Measurements from ENCODE around the gene TM4SF1. TPM values are rescaled to one million over a fixed set of nuclear protein-coding genes. Genes with fewer than 3 reads are reported as not detected.

The TM4SF1 gene
- total RNA-seq, 1 donor from 2014 or later, result 28.9 TPM

DNA sequence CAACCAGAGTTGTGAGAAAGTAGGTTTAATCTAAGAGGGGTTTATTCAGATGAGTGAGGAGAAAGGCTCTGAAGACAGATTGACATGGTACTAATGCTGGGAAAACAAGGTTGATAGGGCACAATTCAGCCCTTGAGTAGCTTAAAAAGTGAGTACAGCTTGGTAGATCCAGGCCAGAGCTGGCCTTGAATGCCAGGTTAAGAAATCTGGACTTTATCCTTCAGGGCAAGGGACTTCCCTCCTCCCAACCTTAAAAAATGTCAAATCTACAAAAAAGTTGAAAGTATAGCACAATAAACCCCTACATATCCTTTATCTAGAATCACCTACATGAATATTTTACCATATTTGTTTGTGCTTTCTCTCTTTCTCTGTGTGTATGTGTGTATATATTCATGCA, 51.9 kb downstream of the TM4SF1 start:
- Mint-ChIP-seq H3K27ac (ENCODE audit: unreplicated experiment) (no peak overlapping the region), H3K4me3 (ENCODE audit: unreplicated experiment) (no peak overlapping the region), H3K27me3 (ENCODE audit: low read depth, unreplicated experiment) (no peaks in the 10 kb centered on the region), H3K9me3 (ENCODE audit: unreplicated experiment) (no peaks in the 10 kb centered on the region), H3K36me3 (ENCODE audit: low read depth, unreplicated experiment) (no peaks in the 10 kb centered on the region), H3K4me1 (ENCODE audit: low read depth, unreplicated experiment) (peaks cover 2% of the 10 kb centered on the region)
- Histone ChIP-seq H4K20me1 (ENCODE audit: insufficient read depth, low read length) (no peaks in the 10 kb centered on the region), H3K9ac (ENCODE audit: low read length) (no peak overlapping the region), H3K27me3 (ENCODE audit: insufficient read depth, low read length) (no peaks in the 10 kb centered on the region), H3K79me2 (ENCODE audit: insufficient read depth, low read length) (no peaks in the 10 kb centered on the region), H3K27ac (ENCODE audit: low read depth, low read length) (no peak overlapping the region), H3K36me3 (ENCODE audit: insufficient read depth, low read length) (no peaks in the 10 kb centered on the region), H3K9me3 (ENCODE audit: insufficient read depth, low read depth, low read length) (no peaks in the 10 kb centered on the region), H3K4me2 (ENCODE audit: low read length) (no peak overlapping the region), H3K4me1 (ENCODE audit: insufficient read depth, low read length) (no peaks in the 10 kb centered on the region), H3K4me3 (ENCODE audit: insufficient read depth, low read depth, low read length) (no peak overlapping the region), H2AFZ (ENCODE audit: low read depth, low read length) (no peak overlapping the region)
- FAIRE-seq (no peak), DNase-seq (ENCODE audit: low read depth) (no peak)
- no peak for TF ChIP-seq EZH2 (IDR thresholded peaks at IDR 0.05; ENCODE audit: insufficient read depth, low read length)
- no peak for TF ChIP-seq CTCF (IDR thresholded peaks at IDR 0.05; ENCODE audit: insufficient read depth, low read depth, low read length)

DNA sequence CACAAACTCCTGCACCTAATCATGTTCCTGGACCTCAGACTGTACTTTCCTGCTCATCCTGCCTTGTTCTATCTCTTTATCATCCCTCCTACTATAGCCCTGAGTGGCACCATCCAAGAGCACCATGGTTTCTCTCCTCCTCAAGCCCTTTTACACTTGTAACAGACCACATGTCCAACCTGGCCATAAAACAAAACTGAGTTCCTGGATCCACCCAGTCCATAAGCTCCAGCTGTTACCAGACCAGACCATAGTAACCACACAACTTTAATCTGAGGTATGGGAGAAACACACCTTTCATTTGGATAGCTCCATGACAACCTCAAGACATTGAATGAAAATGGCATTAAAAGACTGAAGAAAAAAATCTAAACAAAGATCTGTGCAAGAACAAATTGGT, 53.1 kb downstream of the TM4SF1 start:
- Histone ChIP-seq H3K9me3 (ENCODE audit: insufficient read depth, low read depth, low read length) (no peaks in the 10 kb centered on the region), H3K4me2 (ENCODE audit: low read length) (no peak overlapping the region), H4K20me1 (ENCODE audit: insufficient read depth, low read length) (no peaks in the 10 kb centered on the region), H3K27ac (ENCODE audit: low read depth, low read length) (no peak overlapping the region), H3K9ac (ENCODE audit: low read length) (no peak overlapping the region), H2AFZ (ENCODE audit: low read depth, low read length) (no peak overlapping the region), H3K4me1 (ENCODE audit: insufficient read depth, low read length) (no peaks in the 10 kb centered on the region), H3K79me2 (ENCODE audit: insufficient read depth, low read length) (no peaks in the 10 kb centered on the region), H3K36me3 (ENCODE audit: insufficient read depth, low read length) (no peaks in the 10 kb centered on the region), H3K27me3 (ENCODE audit: insufficient read depth, low read length) (no peaks in the 10 kb centered on the region), H3K4me3 (ENCODE audit: insufficient read depth, low read depth, low read length) (no peak overlapping the region)
- Mint-ChIP-seq H3K4me3 (ENCODE audit: unreplicated experiment) (no peak overlapping the region), H3K36me3 (ENCODE audit: low read depth, unreplicated experiment) (no peaks in the 10 kb centered on the region), H3K27me3 (ENCODE audit: low read depth, unreplicated experiment) (no peaks in the 10 kb centered on the region), H3K9me3 (ENCODE audit: unreplicated experiment) (no peaks in the 10 kb centered on the region), H3K4me1 (ENCODE audit: low read depth, unreplicated experiment) (no peaks in the 10 kb centered on the region), H3K27ac (ENCODE audit: unreplicated experiment) (no peak overlapping the region)
- FAIRE-seq, result no peak
- DNase-seq (ENCODE audit: low read depth), result no peak
- TF ChIP-seq EZH2 (IDR thresholded peaks at IDR 0.05; ENCODE audit: insufficient read depth, low read length), result no peak
- no peak for TF ChIP-seq CTCF (IDR thresholded peaks at IDR 0.05; ENCODE audit: insufficient read depth, low read depth, low read length)

- Histone ChIP-seq H4K20me1 (ENCODE audit: insufficient read depth, low read length) (no peaks in the 10 kb centered on the region), H3K9ac (ENCODE audit: low read length) (no peak overlapping the region), H3K27ac (ENCODE audit: low read depth, low read length) (no peak overlapping the region), H2AFZ (ENCODE audit: low read depth, low read length) (no peak overlapping the region), H3K9me3 (ENCODE audit: insufficient read depth, low read depth, low read length) (no peaks in the 10 kb centered on the region), H3K4me2 (ENCODE audit: low read length) (no peak overlapping the region), H3K4me1 (ENCODE audit: insufficient read depth, low read length) (peaks cover 2% of the 10 kb centered on the region), H3K79me2 (ENCODE audit: insufficient read depth, low read length) (no peaks in the 10 kb centered on the region), H3K27me3 (ENCODE audit: insufficient read depth, low read length) (no peaks in the 10 kb centered on the region), H3K36me3 (ENCODE audit: insufficient read depth, low read length) (no peaks in the 10 kb centered on the region), H3K4me3 (ENCODE audit: insufficient read depth, low read depth, low read length) (no peak overlapping the region)
- DNase-seq (ENCODE audit: low read depth) (no peak), FAIRE-seq (no peak)
- Mint-ChIP-seq H3K27me3 (ENCODE audit: low read depth, unreplicated experiment) (no peaks in the 10 kb centered on the region), H3K9me3 (ENCODE audit: unreplicated experiment) (no peaks in the 10 kb centered on the region), H3K4me1 (ENCODE audit: low read depth, unreplicated experiment) (peaks cover 3% of the 10 kb centered on the region), H3K27ac (ENCODE audit: unreplicated experiment) (no peak overlapping the region), H3K4me3 (ENCODE audit: unreplicated experiment) (no peak overlapping the region), H3K36me3 (ENCODE audit: low read depth, unreplicated experiment) (peaks cover 1% of the 10 kb centered on the region)
- TF ChIP-seq CTCF (IDR thresholded peaks at IDR 0.05; ENCODE audit: insufficient read depth, low read depth, low read length) (no peak), EZH2 (IDR thresholded peaks at IDR 0.05; ENCODE audit: insufficient read depth, low read length) (no peak)
Measured at GRCh38 chr3:149321640-149322039, 55.8 kb downstream of the TM4SF1 start.
